HepG2 (cell line): ENCODE measurements around the gene AMHR2. TPM values are rescaled to one million over a fixed set of nuclear protein-coding genes. Genes with fewer than 3 reads are reported as not detected.

Source experiments
- CEBPB ChIP-seq: IDR thresholded peaks from 2 replicates; pipeline ENCODE4 v1.6.1; 2011; ENCODE audit warnings: low read depth, low read length, improper control_type of control experiment, borderline replicate concordance
- ELK4 ChIP-seq: sonication (generic); formaldehyde crosslinking; IDR thresholded peaks from 2 replicates; pipeline ENCODE4 v1.9.0; 2021; ENCODE audit warnings: missing genetic modification reagents, borderline replicate concordance
- FOXK2 ChIP-seq: fragments of 450-650 bp; IDR thresholded peaks from 2 replicates; pipeline ENCODE4 v1.6.1; 2016
- HMG20B ChIP-seq: conservative IDR thresholded peaks from 2 replicates; pipeline ENCODE4 v1.6.1; 2016; ENCODE audit warnings: missing genetic modification reagents, missing compliant biosample characterization
- HNF4G ChIP-seq, 2 experiments: sonication (generic) in 1 of 2; formaldehyde crosslinking in 1 of 2; IDR thresholded peaks; 2 replicates each; pipeline versions ENCODE4 v1.4.0 to v1.6.1; 2011 to 2020; ENCODE audit warnings: borderline replicate concordance in 2 of 2, low read depth in 2 of 2, mild to moderate bottlenecking in 2 of 2, low read length in 1 of 2, missing genetic modification reagents in 1 of 2, moderate library complexity in 1 of 2
- KAT8 ChIP-seq: IDR thresholded peaks from 2 replicates; pipeline ENCODE4 v1.6.1; 2016; ENCODE audit warnings: missing genetic modification reagents, missing compliant biosample characterization
- KMT2B ChIP-seq: IDR thresholded peaks from 2 replicates; pipeline ENCODE4 v1.6.1; 2016; ENCODE audit warnings: missing genetic modification reagents, missing compliant biosample characterization
- PHF8 ChIP-seq: sonication (generic); formaldehyde crosslinking; IDR thresholded peaks from 2 replicates; pipeline ENCODE4 v1.5.0; 2020; ENCODE audit warnings: missing genetic modification reagents
- POLR2A ChIP-seq, 2 experiments: IDR thresholded peaks; 2 replicates each; pipeline ENCODE4 v1.6.1; 2011; ENCODE audit warnings: low read depth in 2 of 2, low read length in 2 of 2, mild to moderate bottlenecking in 1 of 2, moderate library complexity in 1 of 2; ENCODE audit not compliant: insufficient read depth in 1 of 2
- SRSF1 ChIP-seq: fragments of 200-400 bp; formaldehyde crosslinking; optimal IDR thresholded peaks from 2 replicates; pipeline ENCODE3; 2017; ENCODE audit warnings: mild to moderate bottlenecking, low read depth, low read length, moderate library complexity
- XRCC5 ChIP-seq: fragments of 200-400 bp; formaldehyde crosslinking; optimal IDR thresholded peaks from 2 replicates; pipeline ENCODE3; 2017; ENCODE audit warnings: mild to moderate bottlenecking, low read length
- YY1 ChIP-seq: IDR thresholded peaks from 2 replicates; pipeline ENCODE4 v1.6.1; 2011; ENCODE audit warnings: low read length, low read depth, moderate library complexity, mild to moderate bottlenecking; ENCODE audit not compliant: insufficient read depth, insufficient replicate concordance
- ZNF18 ChIP-seq: sonication (generic); formaldehyde crosslinking; IDR thresholded peaks from 2 replicates; pipeline ENCODE4 v1.8.0; 2022; ENCODE audit warnings: mild to moderate bottlenecking, missing genetic modification reagents; ENCODE audit not compliant: insufficient replicate concordance
- ZNF567 ChIP-seq: sonication (generic); formaldehyde crosslinking; IDR thresholded peaks from 2 replicates; pipeline ENCODE4 v1.8.1; 2023; ENCODE audit warnings: mild to moderate bottlenecking, missing genetic modification reagents, borderline replicate concordance
- ZNF644 ChIP-seq: IDR thresholded peaks from 2 replicates; pipeline ENCODE4 v1.6.1; 2016; ENCODE audit warnings: low read depth
- ZNF687 ChIP-seq: sonication (generic); formaldehyde crosslinking; IDR thresholded peaks from 2 replicates; pipeline ENCODE4 v1.5.1; 2020; ENCODE audit warnings: mild to moderate bottlenecking, missing genetic modification reagents, moderate library complexity
- polyA plus RNA-seq, 8 experiments: library from polyadenylated mRNA; depleted of rRNA in 3 of 8; stranded (reverse) in 7 of 8; unstranded in 1 of 8; fragments of >200 nt; fragmentation: Illumina TruSeq in 4 of 8; extraction: Trizol in 4 of 8; gene quantifications; 2 replicates each; pipeline versions ENCODE4 v1.2.1 to v1.2.3, GENCODE V29; 2011 to 2016; ENCODE audit warnings: low read depth in 4 of 8, missing spikeins in 1 of 8, mixed read lengths in 1 of 8; ENCODE audit not compliant: insufficient read depth in 1 of 8
- total RNA-seq, 5 experiments: library from RNA; depleted of rRNA; stranded (reverse); fragments of >200 nt; fragmentation: Illumina TruSeq; extraction: Trizol; gene quantifications; 2 replicates each; pipeline ENCODE4 v1.2.3, GENCODE V29; 2016; ENCODE audit warnings: low read depth in 1 of 5
- TF ChIP-seq, protein P1 (sequence below): sonication (generic); formaldehyde crosslinking; IDR thresholded peaks from 2 replicates; pipeline ENCODE4 v1.5.0; 2020; ENCODE audit warnings: mild to moderate bottlenecking, missing genetic modification reagents
- TF ChIP-seq, protein P2 (sequence below): sonication (generic); formaldehyde crosslinking; IDR thresholded peaks from 2 replicates; pipeline ENCODE4 v1.4.0; 2020; ENCODE audit warnings: low read depth, mild to moderate bottlenecking, missing genetic modification reagents

AMHR2 gene
- total and polyA plus RNA-seq, 2 of the 13 experiments (the other 11 are each of a cell fraction or from before 2014, with no cell fraction given), result 0.24 to 0.58 TPM

DNA sequence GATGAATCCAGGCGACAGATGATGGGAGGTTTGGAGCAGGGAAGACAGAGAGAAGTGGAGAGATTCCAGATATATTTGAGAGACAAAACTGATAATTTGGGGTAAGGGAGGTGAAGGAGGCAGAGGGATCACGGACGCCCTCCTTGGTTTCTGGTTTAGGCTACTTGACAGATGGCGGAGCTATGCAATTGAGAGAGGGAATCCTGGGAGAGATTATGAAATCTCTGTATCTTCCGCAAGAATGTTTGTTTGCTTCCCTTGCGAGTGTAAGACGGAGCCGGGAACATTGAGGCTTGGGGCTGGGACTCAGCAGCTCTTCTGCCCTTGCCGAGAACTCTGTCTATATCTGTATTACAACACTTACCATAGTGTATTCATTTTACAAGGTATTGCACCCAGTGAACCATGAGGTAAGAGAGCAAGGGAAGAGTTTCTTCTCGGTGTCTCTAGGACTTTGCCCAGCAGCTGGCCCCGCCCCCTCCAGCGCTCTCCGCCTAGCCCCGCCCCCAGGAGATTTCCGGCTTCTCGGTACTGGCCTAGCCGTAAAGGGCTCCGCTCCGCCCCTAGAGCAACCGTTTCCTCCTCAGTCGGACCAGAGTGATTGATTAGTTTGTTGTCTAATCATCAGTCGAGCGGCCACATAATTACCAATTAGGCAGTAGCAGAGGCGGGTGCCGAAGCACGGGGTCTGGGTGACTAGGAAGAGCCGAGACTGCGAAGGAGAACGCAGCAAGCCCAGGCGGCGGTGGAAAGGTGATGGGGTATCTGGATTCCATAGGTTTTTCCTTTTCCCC lies 17.6 kb downstream of the AMHR2 start, which contains the start of gene PRR13 (continued):
- TF ChIP-seq YY1 (no peak), PHF8 (CRISPR knock-in tag) (peak; percentile 74; the same call in 1 of the 2 replicates), ZNF644 (0 out of 2 replicates have a peak, but pooled peaks have one; percentile 21), FOXK2 (no peak), ZNF687 (CRISPR knock-in tag) (peak; percentile 24), ZNF18 (CRISPR knock-in tag) (no peak), ZNF567 (no peak), ELK4 (no peak), HMG20B (peak; percentile 56; the same call in 1 of the 2 replicates), KMT2B (CRISPR knock-in tag) (0 out of 2 replicates have a peak, but pooled peaks have one; percentile 17), XRCC5 (no peak), CEBPB (peak; percentile 63), KAT8 (CRISPR knock-in tag) (peak; percentile 31; the same call in 1 of the 2 replicates), SRSF1 (no peak), POLR2A (IDR thresholded peaks at IDR 0.05; ENCODE audit: insufficient read depth in 1 of 2, low read depth in 2 of 2, low read length in 2 of 2) (peak; percentile 90 to 91), HNF4G (IDR thresholded peaks at IDR 0.05; ENCODE audit: borderline replicate concordance, low read depth, low read length) (peak; percentile 79), HNF4G (CRISPR knock-in tag; IDR thresholded peaks at IDR 0.05; ENCODE audit: borderline replicate concordance, low read depth) (no peak)
- TF ChIP-seq, protein P1, sequence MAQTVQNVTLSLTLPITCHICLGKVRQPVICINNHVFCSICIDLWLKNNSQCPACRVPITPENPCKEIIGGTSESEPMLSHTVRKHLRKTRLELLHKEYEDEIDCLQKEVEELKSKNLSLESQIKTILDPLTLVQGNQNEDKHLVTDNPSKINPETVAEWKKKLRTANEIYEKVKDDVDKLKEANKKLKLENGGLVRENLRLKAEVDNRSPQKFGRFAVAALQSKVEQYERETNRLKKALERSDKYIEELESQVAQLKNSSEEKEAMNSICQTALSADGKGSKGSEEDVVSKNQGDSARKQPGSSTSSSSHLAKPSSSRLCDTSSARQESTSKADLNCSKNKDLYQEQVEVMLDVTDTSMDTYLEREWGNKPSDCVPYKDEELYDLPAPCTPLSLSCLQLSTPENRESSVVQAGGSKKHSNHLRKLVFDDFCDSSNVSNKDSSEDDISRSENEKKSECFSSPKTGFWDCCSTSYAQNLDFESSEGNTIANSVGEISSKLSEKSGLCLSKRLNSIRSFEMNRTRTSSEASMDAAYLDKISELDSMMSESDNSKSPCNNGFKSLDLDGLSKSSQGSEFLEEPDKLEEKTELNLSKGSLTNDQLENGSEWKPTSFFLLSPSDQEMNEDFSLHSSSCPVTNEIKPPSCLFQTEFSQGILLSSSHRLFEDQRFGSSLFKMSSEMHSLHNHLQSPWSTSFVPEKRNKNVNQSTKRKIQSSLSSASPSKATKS (CRISPR knock-in tag), result no peak
- TF ChIP-seq, protein P2, sequence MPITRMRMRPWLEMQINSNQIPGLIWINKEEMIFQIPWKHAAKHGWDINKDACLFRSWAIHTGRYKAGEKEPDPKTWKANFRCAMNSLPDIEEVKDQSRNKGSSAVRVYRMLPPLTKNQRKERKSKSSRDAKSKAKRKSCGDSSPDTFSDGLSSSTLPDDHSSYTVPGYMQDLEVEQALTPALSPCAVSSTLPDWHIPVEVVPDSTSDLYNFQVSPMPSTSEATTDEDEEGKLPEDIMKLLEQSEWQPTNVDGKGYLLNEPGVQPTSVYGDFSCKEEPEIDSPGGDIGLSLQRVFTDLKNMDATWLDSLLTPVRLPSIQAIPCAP (CRISPR knock-in tag), result no peak
